Breast epithelium (tissue), 3 donors: ENCODE results near the gene HACD2.

Experiments used
- POLR2A ChIP-seq: fragments of 450-650 bp; IDR thresholded peaks from one replicate; pipeline ENCODE4 v1.6.1; 2016; ENCODE audit warnings: antibody characterized with exemption, mild to moderate bottlenecking, moderate library complexity
- POLR2AphosphoS5 ChIP-seq, 3 donors: sonication (generic); formaldehyde crosslinking; IDR thresholded peaks; one replicate each; pipeline ENCODE4 v1.6.1; 2017; ENCODE audit warnings: antibody characterized with exemption in 3 of 3
- TF ChIP-seq, protein P1 (sequence below), 3 donors: fragments of 450-650 bp; IDR thresholded peaks; one replicate each; pipeline ENCODE4 v1.5.1; 2016 to 2017; ENCODE audit warnings: antibody characterized with exemption in 3 of 3, mild to moderate bottlenecking in 3 of 3, moderate library complexity in 3 of 3

GRCh38 chr3:123624302-123624701 is 39.4 kb upstream of the HACD2 start:
- TF ChIP-seq, protein P1, sequence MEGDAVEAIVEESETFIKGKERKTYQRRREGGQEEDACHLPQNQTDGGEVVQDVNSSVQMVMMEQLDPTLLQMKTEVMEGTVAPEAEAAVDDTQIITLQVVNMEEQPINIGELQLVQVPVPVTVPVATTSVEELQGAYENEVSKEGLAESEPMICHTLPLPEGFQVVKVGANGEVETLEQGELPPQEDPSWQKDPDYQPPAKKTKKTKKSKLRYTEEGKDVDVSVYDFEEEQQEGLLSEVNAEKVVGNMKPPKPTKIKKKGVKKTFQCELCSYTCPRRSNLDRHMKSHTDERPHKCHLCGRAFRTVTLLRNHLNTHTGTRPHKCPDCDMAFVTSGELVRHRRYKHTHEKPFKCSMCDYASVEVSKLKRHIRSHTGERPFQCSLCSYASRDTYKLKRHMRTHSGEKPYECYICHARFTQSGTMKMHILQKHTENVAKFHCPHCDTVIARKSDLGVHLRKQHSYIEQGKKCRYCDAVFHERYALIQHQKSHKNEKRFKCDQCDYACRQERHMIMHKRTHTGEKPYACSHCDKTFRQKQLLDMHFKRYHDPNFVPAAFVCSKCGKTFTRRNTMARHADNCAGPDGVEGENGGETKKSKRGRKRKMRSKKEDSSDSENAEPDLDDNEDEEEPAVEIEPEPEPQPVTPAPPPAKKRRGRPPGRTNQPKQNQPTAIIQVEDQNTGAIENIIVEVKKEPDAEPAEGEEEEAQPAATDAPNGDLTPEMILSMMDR (IDR thresholded peaks at IDR 0.05): no peak
- TF ChIP-seq POLR2A (no peak), POLR2AphosphoS5 (IDR thresholded peaks at IDR 0.05) (no peak)
